CD8-positive, alpha-beta memory T cell (primary cell): ENCODE data around the gene SAMSN1. TPM values are rescaled to one million over a fixed set of nuclear protein-coding genes. Genes with fewer than 3 reads are reported as not detected.

Source experiments
- CTCF ChIA-PET: fragments of 350-600 bp; sonication (Branson Sonifier 250); formaldehyde crosslinking; loops from one replicate; lab custom pipeline; 2021; ENCODE audit warnings: antibody characterized with exemption; lab: Charles Lee
- POLR2A ChIA-PET: fragments of 350-600 bp; sonication (Branson Sonifier 250); formaldehyde crosslinking; loops from one replicate; lab custom pipeline; 2021; ENCODE audit warnings: antibody characterized with exemption; lab: Charles Lee
- DNase-seq, 5 donors: peaks; one replicate each; pipeline versions ENCODE4 v3.0.0 to v3.0.0-alpha.2; 2020 to 2022; ENCODE audit warnings: mixed read lengths in 1 of 5
- H3K27ac ChIP-seq: one replicate; pipeline ENCODE4 v1.7.0; 2013; ENCODE audit warnings: low read depth, mild to moderate bottlenecking, low read length, moderate library complexity
- H3K27me3 ChIP-seq: 2 replicates; pipeline ENCODE4 v1.7.0; 2013; ENCODE audit warnings: low read length, mild to moderate bottlenecking; ENCODE audit not compliant: insufficient read depth, poor library complexity, severe bottlenecking
- H3K36me3 ChIP-seq: 2 replicates; pipeline ENCODE4 v1.7.0; 2013; ENCODE audit warnings: mild to moderate bottlenecking, low read length, moderate library complexity; ENCODE audit not compliant: insufficient read depth
- H3K4me1 ChIP-seq: 2 replicates; pipeline ENCODE4 v1.7.0; 2013; ENCODE audit warnings: mild to moderate bottlenecking, low read length, moderate library complexity; ENCODE audit not compliant: insufficient read depth
- H3K4me3 ChIP-seq: 2 replicates; pipeline ENCODE4 v1.7.0; 2013; ENCODE audit warnings: mild to moderate bottlenecking, low read length
- H3K9me3 ChIP-seq: 2 replicates; pipeline ENCODE4 v1.7.0; 2013; ENCODE audit warnings: mild to moderate bottlenecking, low read length
- H3K27ac Mint-ChIP-seq, 8 donors: one replicate each; pipeline ENCODE4 v1.8.0; 2020 to 2021; ENCODE audit warnings: mixed read lengths in 8 of 8, mild to moderate bottlenecking in 6 of 8, inconsistent platforms in 3 of 8, moderate library complexity in 3 of 8
- H3K27me3 Mint-ChIP-seq, 2 donors: one replicate each; pipeline ENCODE4 v1.8.0; 2020 to 2021; ENCODE audit warnings: mixed read lengths in 2 of 2, mild to moderate bottlenecking in 1 of 2, moderate library complexity in 1 of 2
- H3K36me3 Mint-ChIP-seq, 3 donors: one replicate each; pipeline ENCODE4 v1.8.0; 2020 to 2021; ENCODE audit warnings: mixed read lengths in 3 of 3, inconsistent platforms in 1 of 3, mild to moderate bottlenecking in 1 of 3
- H3K4me1 Mint-ChIP-seq, 3 donors: one replicate each; pipeline ENCODE4 v1.8.0; 2020 to 2021; ENCODE audit warnings: mixed read lengths in 3 of 3, inconsistent platforms in 1 of 3, mild to moderate bottlenecking in 1 of 3
- H3K4me3 Mint-ChIP-seq, 7 donors: one replicate each; pipeline ENCODE4 v1.8.0; 2020 to 2021; ENCODE audit warnings: mixed read lengths in 7 of 7, mild to moderate bottlenecking in 6 of 7, moderate library complexity in 4 of 7, inconsistent platforms in 2 of 7
- H3K9me3 Mint-ChIP-seq, 5 donors: one replicate each; pipeline ENCODE4 v1.8.0; 2020 to 2022; ENCODE audit warnings: mixed read lengths in 5 of 5, mild to moderate bottlenecking in 3 of 5, moderate library complexity in 2 of 5, inconsistent platforms in 1 of 5
- polyA plus RNA-seq: library from polyadenylated mRNA; unstranded; fragments of 300-500 nt; fragmentation: Illumina TruSeq; gene quantifications from one replicate; pipeline ENCODE4 v1.2.3, GENCODE V29; 2021
- total RNA-seq, 2 experiments: library from RNA; stranded (reverse); gene quantifications; one replicate each; pipeline ENCODE4 v1.2.3, GENCODE V29; 2021

SAMSN1 gene
- total and polyA plus RNA-seq, 3 experiments from 2014 or later: 34.1 to 83.2 (median 82.6) TPM

- Mint-ChIP-seq H3K4me1 (peaks cover 15 to 31% (median 26%) of the 10 kb centered on the region in 3 donors), H3K9me3 (no peaks in the 10 kb centered on the region), H3K36me3 (peaks cover 0 to 22% (median 19%) of the 10 kb centered on the region in 3 donors), H3K27ac (peak overlapping the region in 6 of 8 donors; percentile 12 to 86 (median 78)), H3K27me3 (no peaks in the 10 kb centered on the region), H3K4me3 (peak overlapping the region; percentile 5 to 62 (median 53))
- H3K36me3 ChIP-seq: no peaks in the 10 kb centered on the region
- peaks cover 15% of the 10 kb centered on the region for H3K4me1 ChIP-seq
- CTCF ChIA-PET: no interaction called here
- DNase-seq: peak in 2 of 5 donors; percentile 33 to 56
- no peak overlapping the region for H3K27ac ChIP-seq
- H3K27me3 ChIP-seq: no peaks in the 10 kb centered on the region
- no peaks in the 10 kb centered on the region for H3K9me3 ChIP-seq
- peak overlapping the region; percentile 9 for H3K4me3 ChIP-seq
- POLR2A ChIA-PET: no interaction called here
Measured at GRCh38 chr21:14482165-14482564, 64.0 kb downstream of the SAMSN1 start.

DNA sequence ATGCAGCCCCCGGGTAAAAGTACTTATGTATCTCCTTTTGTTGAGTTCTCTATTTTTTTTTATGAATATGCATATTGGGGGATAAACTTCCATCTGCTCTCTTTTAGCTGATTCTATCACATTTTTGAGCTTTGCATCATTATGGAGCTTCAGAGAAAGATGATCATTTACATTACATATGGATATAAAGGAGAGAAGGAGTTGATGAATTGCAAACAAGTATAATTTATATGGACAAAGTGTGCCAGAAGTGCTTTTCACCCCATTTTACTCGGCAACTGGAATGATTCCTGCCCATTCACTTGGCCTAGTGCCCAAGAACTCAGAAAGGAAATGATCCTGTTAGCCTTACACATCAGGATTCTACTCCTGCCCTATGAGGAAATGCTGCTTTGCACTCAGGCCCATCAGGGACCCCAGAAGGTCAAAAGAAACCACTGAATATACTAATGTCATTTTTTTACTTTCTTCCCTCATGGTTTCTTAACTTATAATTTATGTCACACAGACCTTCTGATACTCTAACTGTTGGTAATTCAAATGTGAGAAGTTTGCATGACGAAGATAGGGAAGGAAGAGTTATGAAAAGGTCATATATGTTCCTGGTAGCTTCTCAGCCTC is 65.6 kb downstream of the SAMSN1 start:
- Mint-ChIP-seq H3K4me1 (peaks cover 15 to 25% (median 22%) of the 10 kb centered on the region in 3 donors), H3K36me3 (peaks cover 0 to 14% (median 14%) of the 10 kb centered on the region in 3 donors), H3K9me3 (no peaks in the 10 kb centered on the region), H3K4me3 (no peak overlapping the region), H3K27me3 (no peaks in the 10 kb centered on the region), H3K27ac (peak overlapping the region in 1 of 8 donors; percentile 44)
- Histone ChIP-seq H3K27me3 (no peaks in the 10 kb centered on the region), H3K4me1 (peaks cover 15% of the 10 kb centered on the region), H3K4me3 (no peak overlapping the region), H3K27ac (no peak overlapping the region), H3K9me3 (no peaks in the 10 kb centered on the region), H3K36me3 (no peaks in the 10 kb centered on the region)
- no peak for DNase-seq
- CTCF ChIA-PET: interaction anchor here (0.9 kb wide), 1 partner anchor 9 kb away, joined by 3 read pairs; no protein-coding TSS in a partner anchor
- POLR2A ChIA-PET: interaction anchor here (0.8 kb wide), 1 partner anchor 75 kb away, joined by 4 read pairs; no protein-coding TSS in a partner anchor

GRCh38 chr21:14479241-14479786 is 66.8 kb downstream of the SAMSN1 start:
- CTCF ChIA-PET: no interaction called here
- no peak for DNase-seq
- H3K4me3 ChIP-seq: no peak overlapping the region
- Mint-ChIP-seq H3K4me3 (no peak overlapping the region), H3K9me3 (no peaks in the 10 kb centered on the region), H3K27me3 (no peaks in the 10 kb centered on the region), H3K4me1 (peaks cover 15 to 23% (median 20%) of the 10 kb centered on the region in 3 donors), H3K27ac (peak overlapping the region in 2 of 8 donors; percentile 64 to 80), H3K36me3 (peaks cover 0 to 5% (median 4%) of the 10 kb centered on the region in 3 donors)
- no peaks in the 10 kb centered on the region for H3K27me3 ChIP-seq
- no peaks in the 10 kb centered on the region for H3K36me3 ChIP-seq
- POLR2A ChIA-PET: no interaction called here
- no peaks in the 10 kb centered on the region for H3K9me3 ChIP-seq
- H3K4me1 ChIP-seq: peaks cover 15% of the 10 kb centered on the region
- H3K27ac ChIP-seq: no peak overlapping the region

- Histone ChIP-seq H3K4me1 (peaks cover 13% of the 10 kb centered on the region), H3K36me3 (no peaks in the 10 kb centered on the region), H3K27me3 (no peaks in the 10 kb centered on the region), H3K4me3 (no peak overlapping the region), H3K27ac (no peak overlapping the region), H3K9me3 (no peaks in the 10 kb centered on the region)
- ChIA-PET CTCF (no interaction called here), POLR2A (no interaction called here)
- Mint-ChIP-seq H3K4me1 (peaks cover 10 to 13% (median 12%) of the 10 kb centered on the region in 3 donors), H3K27ac (no peak overlapping the region), H3K36me3 (no peaks in the 10 kb centered on the region), H3K27me3 (peaks cover 0 to 2% of the 10 kb centered on the region in 2 donors), H3K9me3 (no peaks in the 10 kb centered on the region), H3K4me3 (no peak overlapping the region)
- no peak for DNase-seq
Measured at GRCh38 chr21:14477841-14478240, 68.3 kb downstream of the SAMSN1 start.

- Histone ChIP-seq H3K36me3 (no peaks in the 10 kb centered on the region), H3K4me1 (peaks cover 7% of the 10 kb centered on the region), H3K27me3 (no peaks in the 10 kb centered on the region), H3K4me3 (no peak overlapping the region), H3K27ac (no peak overlapping the region), H3K9me3 (no peaks in the 10 kb centered on the region)
- Mint-ChIP-seq H3K36me3 (no peaks in the 10 kb centered on the region), H3K4me1 (peaks cover 6% of the 10 kb centered on the region in 3 donors), H3K4me3 (no peak overlapping the region), H3K9me3 (no peaks in the 10 kb centered on the region), H3K27me3 (peaks cover 0 to 2% of the 10 kb centered on the region in 2 donors), H3K27ac (no peak overlapping the region)
- ChIA-PET POLR2A (no interaction called here), CTCF (no interaction called here)
- DNase-seq: no peak
Measured at GRCh38 chr21:14477133-14477532, 69.0 kb downstream of the SAMSN1 start.

- ChIA-PET POLR2A (no interaction called here), CTCF (no interaction called here)
- Mint-ChIP-seq H3K27me3 (peaks cover 0 to 2% of the 10 kb centered on the region in 2 donors), H3K4me1 (no peaks in the 10 kb centered on the region), H3K36me3 (no peaks in the 10 kb centered on the region), H3K4me3 (no peak overlapping the region), H3K9me3 (no peaks in the 10 kb centered on the region), H3K27ac (no peak overlapping the region)
- Histone ChIP-seq H3K9me3 (no peaks in the 10 kb centered on the region), H3K27me3 (no peaks in the 10 kb centered on the region), H3K4me3 (no peak overlapping the region), H3K4me1 (no peaks in the 10 kb centered on the region), H3K27ac (no peak overlapping the region), H3K36me3 (no peaks in the 10 kb centered on the region)
- DNase-seq: no peak
Measured at GRCh38 chr21:14474995-14475394, 71.1 kb downstream of the SAMSN1 start.

- ChIA-PET CTCF (no interaction called here), POLR2A (no interaction called here)
- Mint-ChIP-seq H3K27me3 (peaks cover 0 to 3% of the 10 kb centered on the region in 2 donors), H3K4me1 (no peaks in the 10 kb centered on the region), H3K4me3 (no peak overlapping the region), H3K27ac (no peak overlapping the region), H3K9me3 (no peaks in the 10 kb centered on the region), H3K36me3 (peaks cover 0 to 4% (median 0%) of the 10 kb centered on the region in 3 donors)
- no peak overlapping the region for H3K4me3 ChIP-seq
- no peaks in the 10 kb centered on the region for H3K27me3 ChIP-seq
- H3K36me3 ChIP-seq: no peaks in the 10 kb centered on the region
- H3K27ac ChIP-seq: no peak overlapping the region
- no peak for DNase-seq
- H3K9me3 ChIP-seq: no peaks in the 10 kb centered on the region
- no peaks in the 10 kb centered on the region for H3K4me1 ChIP-seq
Measured at GRCh38 chr21:14469641-14470040, 76.5 kb downstream of the SAMSN1 start.

DNA sequence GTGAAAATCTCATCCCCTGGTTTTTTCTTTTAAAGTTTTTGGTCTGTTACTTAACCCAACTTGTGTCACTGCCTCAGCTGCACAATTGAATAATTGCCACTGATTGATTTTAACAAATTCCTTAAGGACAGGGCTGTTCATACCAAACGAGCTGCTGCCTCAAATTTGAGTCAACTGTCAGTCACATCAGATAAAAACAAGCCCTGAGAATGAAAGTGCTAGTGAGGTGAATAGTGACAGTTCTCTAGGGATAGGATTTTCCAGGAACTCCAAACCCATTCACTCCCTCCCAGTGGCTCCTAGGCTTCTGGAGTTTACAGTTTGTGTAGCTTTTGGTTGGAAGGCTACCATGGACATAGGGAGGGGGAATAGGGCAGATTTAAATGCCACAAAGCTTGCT is 79.4 kb downstream of the SAMSN1 start:
- H3K4me1 ChIP-seq: no peaks in the 10 kb centered on the region
- no peaks in the 10 kb centered on the region for H3K9me3 Mint-ChIP-seq
- no peak for DNase-seq
- H3K27me3 ChIP-seq: no peaks in the 10 kb centered on the region
- H3K4me3 Mint-ChIP-seq: no peak overlapping the region
- H3K27ac Mint-ChIP-seq: no peak overlapping the region
- CTCF ChIA-PET: no interaction called here
- H3K9me3 ChIP-seq: no peaks in the 10 kb centered on the region
- peaks cover 0 to 1% of the 10 kb centered on the region in 2 donors for H3K27me3 Mint-ChIP-seq
- H3K36me3 Mint-ChIP-seq: peaks cover 0 to 4% (median 0%) of the 10 kb centered on the region in 3 donors
- POLR2A ChIA-PET: no interaction called here
- H3K27ac ChIP-seq: no peak overlapping the region
- H3K36me3 ChIP-seq: no peaks in the 10 kb centered on the region
- H3K4me1 Mint-ChIP-seq: no peaks in the 10 kb centered on the region
- no peak overlapping the region for H3K4me3 ChIP-seq
